PC-3 (cell line): Measurements from ENCODE around the gene CNTNAP5. TPM values are rescaled to one million over a fixed set of nuclear protein-coding genes. Genes with fewer than 3 reads are reported as not detected.

Experiments
- ATAC-seq: fragments of 200-7000 bp; cut with Tn5 transposase; 2 replicates; pipeline ENCODE4 v1.9.1; 2020; ENCODE audit warnings: mild to moderate bottlenecking, moderate library complexity
- BruUV-seq: library from RNA; stranded (reverse); fragments of 400-500 nt; replicated peaks from 2 replicates; lab custom pipeline; 2021; lab: Mats Ljungman, UMichigan
- CTCF ChIA-PET: fragments of 300-600 bp; sonication (Branson Sonifier 250); formaldehyde crosslinking; loops from one replicate; lab custom pipeline; 2022; ENCODE audit warnings: antibody characterized with exemption; lab: Charles Lee
- POLR2A ChIA-PET: fragments of 300-600 bp; sonication (Branson Sonifier 250); formaldehyde crosslinking; loops from one replicate; lab custom pipeline; 2022; ENCODE audit warnings: antibody characterized with exemption; ENCODE audit not compliant: unreplicated experiment; lab: Charles Lee
- DNase-seq: peaks from one replicate; pipeline ENCODE4 v3.0.0-alpha.2; 2015
- H2AFZ ChIP-seq: fragments of 300-600 bp; sonication (generic); 2 replicates; pipeline ENCODE4 v1.6.0; 2016; ENCODE audit warnings: antibody characterized with exemption, low read length
- H3F3A ChIP-seq: fragments of 300-600 bp; sonication (generic); one replicate; pipeline ENCODE4 v1.6.0; 2017; ENCODE audit warnings: antibody characterized with exemption, low read length, control low read depth, mild to moderate bottlenecking; ENCODE audit not compliant: unreplicated experiment
- H3K27ac ChIP-seq: fragments of 300-600 bp; sonication (generic); 2 replicates; pipeline ENCODE4 v1.5.1; 2016; ENCODE audit warnings: mild to moderate bottlenecking, low read length
- H3K27me3 ChIP-seq: fragments of 300-600 bp; sonication (generic); 2 replicates; pipeline ENCODE4 v1.6.1; 2016; ENCODE audit warnings: low read length, mixed read lengths
- H3K36me3 ChIP-seq: fragments of 300-600 bp; sonication (generic); 2 replicates; pipeline ENCODE4 v1.6.1; 2016; ENCODE audit warnings: low read depth, mixed run types, low read length, mixed read lengths
- H3K4me1 ChIP-seq: fragments of 300-600 bp; sonication (generic); 2 replicates; pipeline ENCODE4 v1.5.1; 2016; ENCODE audit warnings: low read length; ENCODE audit not compliant: insufficient read depth
- H3K4me2 ChIP-seq: fragments of 300-600 bp; sonication (generic); 2 replicates; pipeline ENCODE4 v1.6.0; 2016; ENCODE audit warnings: low read length
- H3K4me3 ChIP-seq: fragments of 300-600 bp; sonication (generic); 2 replicates; pipeline ENCODE4 v1.5.1; 2016; ENCODE audit warnings: mild to moderate bottlenecking, low read length, mixed read lengths
- H3K79me2 ChIP-seq: fragments of 300-600 bp; sonication (generic); 2 replicates; pipeline ENCODE4 v1.6.1; 2017; ENCODE audit warnings: low read length, mixed read lengths
- H3K9ac ChIP-seq: fragments of 300-600 bp; sonication (generic); 2 replicates; pipeline ENCODE4 v1.6.0; 2016; ENCODE audit warnings: mild to moderate bottlenecking, low read length
- H3K9me2 ChIP-seq: fragments of 300-600 bp; sonication (generic); replicated peaks from 2 replicates; pipeline ENCODE4 v1.6.1; 2016; ENCODE audit warnings: mixed run types, low read length, mixed read lengths
- H3K9me3 ChIP-seq: fragments of 300-600 bp; sonication (generic); 2 replicates; pipeline ENCODE4 v1.6.1; 2016; ENCODE audit warnings: low read length, mixed read lengths
- H4K20me1 ChIP-seq: fragments of 300-600 bp; sonication (generic); 2 replicates; pipeline ENCODE4 v1.6.1; 2016; ENCODE audit warnings: low read length, mixed read lengths
- CTCF ChIP-seq: fragments of 300-600 bp; sonication (generic); conservative IDR thresholded peaks from 2 replicates; pipeline ENCODE4 v1.5.1; 2017; ENCODE audit warnings: antibody characterized with exemption, low read depth, mild to moderate bottlenecking, low read length
- EZH2 ChIP-seq: fragments of 300-600 bp; sonication (generic); IDR thresholded peaks from one replicate; pipeline ENCODE4 v1.6.1; 2017; ENCODE audit warnings: antibody characterized with exemption, mild to moderate bottlenecking, low read length; ENCODE audit not compliant: unreplicated experiment
- EZH2phosphoT487 ChIP-seq: fragments of 300-600 bp; sonication (generic); IDR thresholded peaks from 2 replicates; pipeline ENCODE4 v1.6.1; 2018; ENCODE audit warnings: mild to moderate bottlenecking, antibody characterized with exemption, low read length, borderline replicate concordance
- intact Hi-C: fragments of 100-400 bp; cut with micrococcal nuclease; formaldehyde crosslinking; loops from 2 replicates; pipeline ENCODE4 v1.9.0; 2023
- total RNA-seq: library from RNA; depleted of rRNA; stranded (reverse); fragments of >200 nt; gene quantifications from 2 replicates; pipeline ENCODE4 v1.2.3, GENCODE V29; 2014

CNTNAP5 gene
- total RNA-seq, 1 experiment from 2014 or later = not detected

- H3K9me3 ChIP-seq = no peaks in the 10 kb centered on the region
- H3K4me1 ChIP-seq = no peaks in the 10 kb centered on the region
- H3K4me3 ChIP-seq = no peak overlapping the region
- TF ChIP-seq EZH2phosphoT487 (no peak), CTCF (no peak), EZH2 (no peak)
- no peak overlapping the region for H2AFZ ChIP-seq
- no peak overlapping the region for H3K4me2 ChIP-seq
- CTCF ChIA-PET = no interaction called here
- H4K20me1 ChIP-seq = no peaks in the 10 kb centered on the region
- POLR2A ChIA-PET = no interaction called here
- no TSS peak for BruUV-seq
- no peak overlapping the region for H3K27ac ChIP-seq
- no peaks in the 10 kb centered on the region for H3F3A ChIP-seq
- H3K27me3 ChIP-seq = 0 out of 2 replicates have a peak, but pooled peaks cover 11% of the 10 kb centered on the region
- no peak overlapping the region for H3K9ac ChIP-seq
- no peaks in the 10 kb centered on the region for H3K36me3 ChIP-seq
- intact Hi-C loops = no loop called here
- DNase-seq (no peak), ATAC-seq (no peak)
- H3K79me2 ChIP-seq = no peaks in the 10 kb centered on the region
- H3K9me2 ChIP-seq = no peaks in the 10 kb centered on the region
These were observed 476.6 kb downstream of the CNTNAP5 start for GRCh38 chr2:124501575-124502152.

- H4K20me1 ChIP-seq = no peaks in the 10 kb centered on the region
- H3F3A ChIP-seq = no peaks in the 10 kb centered on the region
- no peak overlapping the region for H3K9ac ChIP-seq
- 0 out of 2 replicates have a peak, but pooled peaks cover 3% of the 10 kb centered on the region for H3K9me3 ChIP-seq
- no peaks in the 10 kb centered on the region for H3K79me2 ChIP-seq
- H3K4me1 ChIP-seq = no peaks in the 10 kb centered on the region
- no peaks in the 10 kb centered on the region for H3K9me2 ChIP-seq
- no peaks in the 10 kb centered on the region for H3K36me3 ChIP-seq
- DNase-seq (no peak), ATAC-seq (no peak)
- no peak overlapping the region for H3K4me3 ChIP-seq
- no peak overlapping the region for H2AFZ ChIP-seq
- BruUV-seq = no TSS peak
- ChIA-PET POLR2A (no interaction called here), CTCF (no interaction called here)
- intact Hi-C loops = no loop called here
- H3K4me2 ChIP-seq = no peak overlapping the region
- no peaks in the 10 kb centered on the region for H3K27me3 ChIP-seq
- TF ChIP-seq EZH2 (no peak), CTCF (no peak), EZH2phosphoT487 (no peak)
- no peak overlapping the region for H3K27ac ChIP-seq
These were observed 489.1 kb downstream of the CNTNAP5 start for GRCh38 chr2:124514236-124514635.

GRCh38 chr2:124520953-124521352 is 495.9 kb downstream of the CNTNAP5 start:
- H3K4me2 ChIP-seq = no peak overlapping the region
- no peak overlapping the region for H3K4me3 ChIP-seq
- ChIA-PET POLR2A (no interaction called here), CTCF (no interaction called here)
- no TSS peak for BruUV-seq
- 0 out of 2 replicates have a peak, but pooled peaks cover 3% of the 10 kb centered on the region for H3K9me3 ChIP-seq
- no peaks in the 10 kb centered on the region for H3K79me2 ChIP-seq
- no peak overlapping the region for H3K9ac ChIP-seq
- no peaks in the 10 kb centered on the region for H3K36me3 ChIP-seq
- intact Hi-C loops = no loop called here
- no peaks in the 10 kb centered on the region for H4K20me1 ChIP-seq
- H2AFZ ChIP-seq = no peak overlapping the region
- no peaks in the 10 kb centered on the region for H3F3A ChIP-seq
- H3K4me1 ChIP-seq = no peaks in the 10 kb centered on the region
- TF ChIP-seq EZH2 = no peak
- TF ChIP-seq CTCF = no peak
- TF ChIP-seq EZH2phosphoT487 = no peak
- H3K9me2 ChIP-seq = no peaks in the 10 kb centered on the region
- H3K27ac ChIP-seq = no peak overlapping the region
- no peak for DNase-seq
- no peaks in the 10 kb centered on the region for H3K27me3 ChIP-seq
- ATAC-seq = no peak
